IMR-90 (cell line): ENCODE results near the gene SLC25A22. TPM values are rescaled to one million over a fixed set of nuclear protein-coding genes. Genes with fewer than 3 reads are reported as not detected.

Source experiments
- ATAC-seq: fragments of 200-7000 bp; cut with Tn5 transposase; 2 replicates; pipeline ENCODE4 v1.9.1; 2020; ENCODE audit warnings: low read depth, mild to moderate bottlenecking, moderate library complexity
- BruUV-seq: library from RNA; stranded (reverse); fragments of 400-500 nt; replicated peaks from 2 replicates; lab custom pipeline; 2021; lab: Mats Ljungman, UMichigan
- CTCF ChIA-PET: fragments of 300-600 bp; formaldehyde crosslinking; extraction: SDS; loops from one replicate; lab custom pipeline; 2021; ENCODE audit warnings: antibody characterized with exemption; lab: Yijun Ruan, JAX
- POLR2A ChIA-PET: fragments of 300-600 bp; sonication (Branson Sonifier 250); formaldehyde crosslinking; loops from one replicate; lab custom pipeline; 2022; ENCODE audit warnings: antibody characterized with exemption; ENCODE audit not compliant: unreplicated experiment; lab: Charles Lee
- DNase-seq: peaks from one replicate; pipeline ENCODE4 v3.0.0; 2013
- H2AFZ ChIP-seq: replicated peaks from 2 replicates; pipeline ENCODE3; 2013; ENCODE audit warnings: low read length, mild to moderate bottlenecking; ENCODE audit not compliant: poor library complexity
- H2AK5ac ChIP-seq: 2 replicates; pipeline ENCODE4 v1.6.1; 2013; ENCODE audit warnings: low read depth, low read length, inconsistent platforms
- H2AK9ac ChIP-seq: replicated peaks from 2 replicates; pipeline ENCODE3; 2013; ENCODE audit warnings: mild to moderate bottlenecking, low read depth, low read length, moderate library complexity; ENCODE audit not compliant: poor library complexity
- H2BK120ac ChIP-seq: 2 replicates; pipeline ENCODE4 v1.6.1; 2013; ENCODE audit warnings: low read depth, low read length, inconsistent platforms
- H2BK15ac ChIP-seq: 3 replicates; pipeline ENCODE4 v1.6.1; 2013; ENCODE audit warnings: low read depth, low read length, inconsistent platforms
- H2BK20ac ChIP-seq: 2 replicates; pipeline ENCODE4 v1.6.1; 2013; ENCODE audit warnings: low read depth, mild to moderate bottlenecking, inconsistent platforms, low read length, moderate library complexity
- H2BK5ac ChIP-seq: 2 replicates; pipeline ENCODE4 v1.6.1; 2013; ENCODE audit warnings: mild to moderate bottlenecking, low read depth, low read length, inconsistent platforms; ENCODE audit not compliant: poor library complexity, severe bottlenecking
- H3K14ac ChIP-seq: replicated peaks from 2 replicates; pipeline ENCODE4 v1.6.1; 2013; ENCODE audit warnings: low read depth, low read length, inconsistent platforms
- H3K18ac ChIP-seq: 2 replicates; pipeline ENCODE4 v1.6.1; 2013; ENCODE audit warnings: low read depth, low read length, control low read depth
- H3K23ac ChIP-seq: 2 replicates; pipeline ENCODE4 v1.6.1; 2013; ENCODE audit warnings: low read depth, low read length, inconsistent platforms
- H3K27ac ChIP-seq: 2 replicates; pipeline ENCODE4 v1.5.1; 2013; ENCODE audit warnings: mild to moderate bottlenecking, control low read depth, low read length; ENCODE audit not compliant: insufficient read depth
- H3K27me3 ChIP-seq: 2 replicates; pipeline ENCODE4 v1.6.1; 2013; ENCODE audit warnings: low read length; ENCODE audit not compliant: control insufficient read depth, insufficient read depth
- H3K36me3 ChIP-seq: 2 replicates; pipeline ENCODE4 v1.6.1; 2013; ENCODE audit warnings: low read length, mixed read lengths; ENCODE audit not compliant: control insufficient read depth, insufficient read depth
- H3K4ac ChIP-seq: 2 replicates; pipeline ENCODE4 v1.6.1; 2013; ENCODE audit warnings: low read depth, low read length, inconsistent platforms
- H3K4me1 ChIP-seq: 2 replicates; pipeline ENCODE4 v1.6.1; 2013; ENCODE audit warnings: low read length, mixed read lengths; ENCODE audit not compliant: control insufficient read depth, insufficient read depth
- H3K4me2 ChIP-seq: 2 replicates; pipeline ENCODE4 v1.6.1; 2013; ENCODE audit warnings: low read depth, mild to moderate bottlenecking, control low read depth, low read length, moderate library complexity
- H3K4me3 ChIP-seq: 2 replicates; pipeline ENCODE4 v1.5.1; 2013; ENCODE audit warnings: low read depth, mild to moderate bottlenecking, control low read depth, low read length, moderate library complexity; ENCODE audit not compliant: insufficient read depth
- H3K56ac ChIP-seq: 2 replicates; pipeline ENCODE4 v1.6.1; 2013; ENCODE audit warnings: low read length, inconsistent platforms; ENCODE audit not compliant: insufficient read depth; ENCODE audit errors: extremely low read depth
- H3K79me1 ChIP-seq, 2 experiments: 2 replicates each; pipeline ENCODE4 v1.6.1; 2013; ENCODE audit warnings: low read length in 2 of 2, inconsistent platforms in 1 of 2, low read depth in 1 of 2
- H3K9ac ChIP-seq: 2 replicates; pipeline ENCODE4 v1.6.1; 2013; ENCODE audit warnings: low read depth, low read length, control low read depth
- H3K9me1 ChIP-seq: 2 replicates; pipeline ENCODE4 v1.6.1; 2013; ENCODE audit warnings: low read length, inconsistent platforms; ENCODE audit not compliant: insufficient read depth
- H3K9me3 ChIP-seq: 2 replicates; pipeline ENCODE4 v1.6.1; 2013; ENCODE audit warnings: low read length; ENCODE audit not compliant: control insufficient read depth, insufficient read depth
- H4K20me1 ChIP-seq: 2 replicates; pipeline ENCODE4 v1.6.1; 2013; ENCODE audit warnings: low read length, inconsistent platforms; ENCODE audit not compliant: insufficient read depth
- H4K5ac ChIP-seq: 2 replicates; pipeline ENCODE4 v1.6.1; 2013; ENCODE audit warnings: mild to moderate bottlenecking, low read depth, low read length, control low read depth
- H4K8ac ChIP-seq, 2 experiments: 2 replicates each; pipeline ENCODE4 v1.6.1; 2013; ENCODE audit warnings: low read depth in 2 of 2, low read length in 2 of 2, control low read depth in 1 of 2, inconsistent platforms in 1 of 2
- H4K91ac ChIP-seq: 2 replicates; pipeline ENCODE4 v1.6.1; 2013; ENCODE audit warnings: low read depth, low read length, inconsistent platforms; ENCODE audit not compliant: insufficient read depth
- CEBPB ChIP-seq: IDR thresholded peaks from 2 replicates; pipeline ENCODE4 v1.6.1; 2012; ENCODE audit warnings: low read depth, low read length, improper control_type of control experiment
- CHD1 ChIP-seq: IDR thresholded peaks from 2 replicates; pipeline ENCODE4 v1.6.1; 2012; ENCODE audit warnings: low read depth, low read length, improper control_type of control experiment
- CTCF ChIP-seq: conservative IDR thresholded peaks from 2 replicates; pipeline ENCODE4 v1.5.1; 2012; ENCODE audit warnings: mild to moderate bottlenecking, low read depth, low read length, improper control_type of control experiment
- FOS ChIP-seq: fragments of 150-350 bp; IDR thresholded peaks from 2 replicates; pipeline ENCODE4 v1.6.1; 2016; ENCODE audit warnings: low read depth, low read length
- MAFK ChIP-seq: IDR thresholded peaks from 2 replicates; pipeline ENCODE4 v1.6.1; 2012; ENCODE audit warnings: low read depth, low read length, improper control_type of control experiment
- MAZ ChIP-seq: IDR thresholded peaks from 2 replicates; pipeline ENCODE4 v1.6.1; 2012; ENCODE audit warnings: low read depth, mild to moderate bottlenecking, low read length, improper control_type of control experiment, moderate library complexity, borderline replicate concordance
- MXI1 ChIP-seq: IDR thresholded peaks from 2 replicates; pipeline ENCODE4 v1.6.1; 2012; ENCODE audit warnings: low read depth, mild to moderate bottlenecking, low read length, moderate library complexity, borderline replicate concordance
- NFE2L2 ChIP-seq: fragments of 150-350 bp; IDR thresholded peaks from 2 replicates; pipeline ENCODE4 v1.6.1; 2016; ENCODE audit warnings: low read depth, mild to moderate bottlenecking, low read length
- POLR2A ChIP-seq: IDR thresholded peaks from 2 replicates; pipeline ENCODE4 v1.6.1; 2012; ENCODE audit warnings: mild to moderate bottlenecking, low read depth, low read length
- RAD21 ChIP-seq: IDR thresholded peaks from 2 replicates; pipeline ENCODE4 v1.6.1; 2012; ENCODE audit warnings: low read length, improper control_type of control experiment
- RCOR1 ChIP-seq: IDR thresholded peaks from 2 replicates; pipeline ENCODE4 v1.6.1; 2012; ENCODE audit warnings: mild to moderate bottlenecking, low read length, improper control_type of control experiment; ENCODE audit not compliant: insufficient replicate concordance
- RFX5 ChIP-seq: IDR thresholded peaks from 2 replicates; pipeline ENCODE4 v1.8.0; 2012; ENCODE audit warnings: low read depth, mild to moderate bottlenecking, low read length, moderate library complexity
- SMC3 ChIP-seq: fragments of 150-350 bp; IDR thresholded peaks from 2 replicates; pipeline ENCODE4 v1.6.1; 2016; ENCODE audit warnings: low read depth, mild to moderate bottlenecking, antibody characterized with exemption, low read length, moderate library complexity
- USF2 ChIP-seq: fragments of 150-350 bp; IDR thresholded peaks from 2 replicates; pipeline ENCODE4 v1.6.1; 2017; ENCODE audit warnings: mild to moderate bottlenecking, antibody characterized with exemption, low read length, low read depth
- WGBS, 2 experiments: methylation state at CpG; one replicate each; pipeline versions ENCODE4 v1.1.5 to v1.1.7; 2013; ENCODE audit warnings: missing lambda C conversion rate in 2 of 2; ENCODE audit not compliant: insufficient read length in 1 of 2; ENCODE audit errors: extremely low coverage in 2 of 2; 5-methylcytosine and 5-hydroxymethylcytosine counted together
- dilution Hi-C: fragments of 300-500 bp; cut with HindIII; formaldehyde crosslinking; loops from one replicate; pipeline ENCODE4 v1.14.3; 2018; ENCODE audit warnings: low sequenced_read_pairs; ENCODE audit not compliant: unreplicated experiment
- in situ Hi-C: fragments of 300-500 bp; cut with MboI; formaldehyde crosslinking; loops from 3 replicates; pipeline ENCODE4 v1.14.3; 2019; ENCODE audit warnings: low sequenced_read_pairs, inconsistent platforms, mixed read lengths
- intact Hi-C: fragments of 100-400 bp; cut with micrococcal nuclease; formaldehyde crosslinking; loops from 2 replicates; pipeline ENCODE4 v1.10.0; 2022
- polyA plus RNA-seq, 3 experiments: library from polyadenylated mRNA; depleted of rRNA; stranded (reverse); fragments of >200 nt; gene quantifications; 2 replicates each; pipeline ENCODE4 v1.2.3, GENCODE V29; 2012; ENCODE audit warnings: low replicate concordance in 1 of 3
- total RNA-seq: library from RNA; depleted of rRNA; stranded (reverse); fragments of >200 nt; gene quantifications from 2 replicates; pipeline ENCODE4 v1.2.3, GENCODE V29; 2012

Gene SLC25A22
- total and polyA plus RNA-seq, 2 of the 4 experiments (the other 2 are of a cell fraction): 8.2 to 41.3 TPM

- Histone ChIP-seq H3K79me1 (peaks cover 2 to 34% of the 10 kb centered on the region in 2 experiments; a peak in 3 of 4 replicates), H2BK120ac (no peak overlapping the region), H2AK5ac (no peak overlapping the region), H3K4me1 (peaks cover 25% of the 10 kb centered on the region), H2AK9ac (no peak overlapping the region), H4K5ac (no peak overlapping the region), H4K8ac (no peak overlapping the region), H2BK20ac (no peak overlapping the region), H4K91ac (no peak overlapping the region), H2BK5ac (no peak overlapping the region), H2BK15ac (no peak overlapping the region), H3K9me1 (peaks cover 3% of the 10 kb centered on the region; the same call in 1 of the 2 replicates), H3K9me3 (no peaks in the 10 kb centered on the region), H3K4me2 (no peak overlapping the region), H3K4ac (no peak overlapping the region), H3K27me3 (no peaks in the 10 kb centered on the region), H3K56ac (no peak overlapping the region), H3K9ac (no peak overlapping the region), H4K20me1 (peaks cover 17% of the 10 kb centered on the region), H3K36me3 (peaks cover 26% of the 10 kb centered on the region), H3K4me3 (no peak overlapping the region), H3K27ac (no peak overlapping the region), H3K23ac (no peak overlapping the region), H2AFZ (no peak overlapping the region), H3K14ac (no peak overlapping the region), H3K18ac (no peak overlapping the region)
- intact Hi-C loops: no loop called here
- 98% methylated on average over 9 of the region's 20 CpGs; no CpG with 5 or more reads in 1 of the 2 experiments for WGBS, 2 experiments
- in situ Hi-C loops: no loop called here
- BruUV-seq: no TSS peak
- TF ChIP-seq NFE2L2: no peak
- TF ChIP-seq USF2: no peak
- TF ChIP-seq CTCF: no peak
- TF ChIP-seq RFX5: no peak
- TF ChIP-seq SMC3: no peak
- no peak for TF ChIP-seq CEBPB
- no peak for TF ChIP-seq POLR2A
- TF ChIP-seq MAFK: no peak
- no peak for TF ChIP-seq MXI1
- TF ChIP-seq FOS: no peak
- TF ChIP-seq RCOR1: no peak
- TF ChIP-seq MAZ: no peak
- no peak for TF ChIP-seq RAD21
- TF ChIP-seq CHD1: no peak
- no peak for DNase-seq
- POLR2A ChIA-PET: no interaction called here
- CTCF ChIA-PET: no interaction called here
- dilution Hi-C loops: no loop called here
- ATAC-seq: no peak
These were observed 3.2 kb upstream of the SLC25A22 start for GRCh38 chr11:801097-801780.
